GM12874 (cell line): ENCODE data around the gene ACBD6.

Source experiments
- CTCF ChIP-seq: IDR thresholded peaks from 2 replicates; pipeline ENCODE4 v1.5.1; 2011; ENCODE audit warnings: low read depth, mild to moderate bottlenecking, control low read depth, low read length, moderate library complexity; ENCODE audit not compliant: insufficient read depth

The ACBD6 gene

GRCh38 chr1:180424848-180425457 lies 77.4 kb downstream of the ACBD6 start:
- TF ChIP-seq CTCF = no peak

GRCh38 chr1:180421614-180422013 lies 80.8 kb downstream of the ACBD6 start:
- TF ChIP-seq CTCF = no peak

GRCh38 chr1:180415985-180416633 lies 86.3 kb downstream of the ACBD6 start:
- TF ChIP-seq CTCF = no peak

GRCh38 chr1:180415236-180415848 lies 87.0 kb downstream of the ACBD6 start:
- no peak for TF ChIP-seq CTCF

GRCh38 chr1:180412583-180412982 lies 89.8 kb downstream of the ACBD6 start:
- TF ChIP-seq CTCF = no peak

- TF ChIP-seq CTCF = no peak
These were observed 95.3 kb downstream of the ACBD6 start for GRCh38 chr1:180407051-180407450.

GRCh38 chr1:180402551-180402950 lies 99.8 kb downstream of the ACBD6 start:
- no peak for TF ChIP-seq CTCF
